ENCODE measurements around the gene KRTAP5-9.
A peak's percentile ranks its signal among the peaks of the same experiment; 100 is the strongest.
"Not testable (repeated sequence)": the region's sequence is repeated elsewhere in the genome, so short reads cannot be mapped to it uniquely, and the experiment has no call there.

Gene KRTAP5-9

GRCh38 chr11:71572811-71573210 lies 24.6 kb downstream of the KRTAP5-9 start:
- DNase-seq (ENCODE audit: extremely low read depth, low read depth) = no peak
- no peak for TF ChIP-seq CTCF (IDR thresholded peaks at IDR 0.05; ENCODE audit: low read depth, low read length, missing control alignments)
- H3K4me3 ChIP-seq (replicated peaks; ENCODE audit: low read depth, low read length) = no peak overlapping the region

- no peak for DNase-seq (ENCODE audit: extremely low read depth, low read depth)
- TF ChIP-seq CTCF (IDR thresholded peaks at IDR 0.05; ENCODE audit: low read depth, low read length, missing control alignments) = no peak
- no peak overlapping the region for H3K4me3 ChIP-seq (replicated peaks; ENCODE audit: low read depth, low read length)
These were observed 26.2 kb downstream of the KRTAP5-9 start for GRCh38 chr11:71574418-71574817.

- no peak for DNase-seq (ENCODE audit: extremely low read depth, low read depth)
- TF ChIP-seq CTCF (IDR thresholded peaks at IDR 0.05; ENCODE audit: low read depth, low read length, missing control alignments) = no peak
- H3K4me3 ChIP-seq (replicated peaks; ENCODE audit: low read depth, low read length) = no peak overlapping the region
These were observed 27.7 kb downstream of the KRTAP5-9 start for GRCh38 chr11:71575723-71576424.

GRCh38 chr11:71576688-71577465 lies 28.7 kb downstream of the KRTAP5-9 start:
- H3K4me3 ChIP-seq (replicated peaks; ENCODE audit: low read depth, low read length) = not testable (repeated sequence)

GRCh38 chr11:71577469-71578004 lies 29.3 kb downstream of the KRTAP5-9 start:
- H3K4me3 ChIP-seq (replicated peaks; ENCODE audit: low read depth, low read length) = no peak overlapping the region
- TF ChIP-seq CTCF (IDR thresholded peaks at IDR 0.05; ENCODE audit: low read depth, low read length, missing control alignments) = no peak
- no peak for DNase-seq (ENCODE audit: extremely low read depth, low read depth)

More at GRCh38 chr11:71576688-71577465, 28.7 kb downstream of the KRTAP5-9 start:
- not testable (repeated sequence) for DNase-seq (ENCODE audit: extremely low read depth, low read depth)

GRCh38 chr11:71579513-71579912 lies 31.3 kb downstream of the KRTAP5-9 start:
- not testable (repeated sequence) for DNase-seq (ENCODE audit: extremely low read depth, low read depth); H3K4me3 ChIP-seq (replicated peaks; ENCODE audit: low read depth, low read length)

GRCh38 chr11:71580057-71581003 lies 32.1 kb downstream of the KRTAP5-9 start:
- peak; percentile 93 for TF ChIP-seq CTCF (IDR thresholded peaks at IDR 0.05; ENCODE audit: low read depth, low read length, missing control alignments)
- peak; percentile 63 for DNase-seq (ENCODE audit: extremely low read depth, low read depth)
- H3K4me3 ChIP-seq (replicated peaks; ENCODE audit: low read depth, low read length) = no peak overlapping the region

Data from HFF-Myc (cell line).